ENCODE results near the gene CXCL16.

CXCL16 gene

GRCh38 chr17:4751932-4752331, 12.2 kb upstream of the CXCL16 start:
- no peak for DNase-seq (ENCODE audit: low read depth)

GRCh38 chr17:4750606-4751005, 10.9 kb upstream of the CXCL16 start:
- no peak for DNase-seq (ENCODE audit: low read depth)

GRCh38 chr17:4748686-4749085, 9.0 kb upstream of the CXCL16 start:
- DNase-seq (ENCODE audit: low read depth), result no peak

GRCh38 chr17:4747847-4748246, 8.1 kb upstream of the CXCL16 start:
- no peak for DNase-seq (ENCODE audit: low read depth)

- DNase-seq (ENCODE audit: low read depth), result no peak
Observed at GRCh38 chr17:4744999-4745969, 5.6 kb upstream of the CXCL16 start.

- DNase-seq (ENCODE audit: low read depth), result no peak
Observed at GRCh38 chr17:4743898-4744297, 4.2 kb upstream of the CXCL16 start.

GRCh38 chr17:4743216-4743615, 3.5 kb upstream of the CXCL16 start:
- no peak for DNase-seq (ENCODE audit: low read depth)

- DNase-seq (ENCODE audit: low read depth), result peak; percentile 14
Observed at GRCh38 chr17:4742629-4743028, 2.9 kb upstream of the CXCL16 start.

- DNase-seq (ENCODE audit: low read depth), result no peak
Observed at GRCh38 chr17:4742133-4742532, 2.4 kb upstream of the CXCL16 start.

GRCh38 chr17:4741544-4741943, 1.8 kb upstream of the CXCL16 start:
- no peak for DNase-seq (ENCODE audit: low read depth)

GRCh38 chr17:4740584-4740983, 856 bp upstream of the CXCL16 start:
- DNase-seq (ENCODE audit: low read depth), result no peak

GRCh38 chr17:4740025-4740351, 260 bp upstream of the CXCL16 start:
- no peak for DNase-seq (ENCODE audit: low read depth)

- DNase-seq (ENCODE audit: low read depth), result no peak
Observed at GRCh38 chr17:4738136-4739121, 1.3 kb downstream of the CXCL16 start.

GRCh38 chr17:4735876-4736651, 3.7 kb downstream of the CXCL16 start:
- no peak for DNase-seq (ENCODE audit: low read depth)

GRCh38 chr17:4734857-4735475, 4.8 kb downstream of the CXCL16 start:
- no peak for DNase-seq (ENCODE audit: low read depth)

GRCh38 chr17:4733073-4733531, 6.6 kb downstream of the CXCL16 start:
- no peak for DNase-seq (ENCODE audit: low read depth)

- no peak for DNase-seq (ENCODE audit: low read depth)
Observed at GRCh38 chr17:4728124-4728523, 11.6 kb downstream of the CXCL16 start.

- DNase-seq (ENCODE audit: low read depth), result no peak
Observed at GRCh38 chr17:4725646-4726310, 13.9 kb downstream of the CXCL16 start.

- no peak for DNase-seq (ENCODE audit: low read depth)
Observed at GRCh38 chr17:4724650-4725049, 15.1 kb downstream of the CXCL16 start.

- DNase-seq (ENCODE audit: low read depth), result no peak
Observed at GRCh38 chr17:4722678-4723240, 17.0 kb downstream of the CXCL16 start.

Measured in stromal cell of bone marrow (primary cell).